CD14-positive monocyte (primary cell): ENCODE data around the gene BMPR1B. TPM values are rescaled to one million over a fixed set of nuclear protein-coding genes. Genes with fewer than 3 reads are reported as not detected.
"Not testable (repeated sequence)": the region's sequence is repeated elsewhere in the genome, so short reads cannot be mapped to it uniquely, and the experiment has no call there.

Experiments used
- DNase-seq, 3 donors: peaks; one replicate each; pipeline ENCODE4 v3.0.0-alpha.2; 2011 to 2022
- H2AFZ ChIP-seq: 2 replicates; pipeline ENCODE4 v1.6.0; 2012; ENCODE audit warnings: mild to moderate bottlenecking, low read depth, low read length, inconsistent platforms; ENCODE audit not compliant: insufficient read depth, poor library complexity, severe bottlenecking
- H3K27ac ChIP-seq, 2 donors: 1 replicate in 1 of 2; 2 replicates in 1 of 2; pipeline ENCODE4 v1.5.1; 2012 to 2013; ENCODE audit warnings: low read length in 2 of 2, control low read depth in 1 of 2, inconsistent platforms in 1 of 2, low read depth in 1 of 2, mild to moderate bottlenecking in 1 of 2
- H3K27me3 ChIP-seq, 2 donors: one replicate each; pipeline versions ENCODE4 v1.6.0 to v1.6.1; 2011 to 2013; ENCODE audit warnings: low read length in 2 of 2; ENCODE audit not compliant: control insufficient read depth in 2 of 2, insufficient read depth in 2 of 2
- H3K36me3 ChIP-seq, 2 donors: replicated peaks in 1 of 2; 1 replicate in 1 of 2; 2 replicates in 1 of 2; pipeline versions ENCODE4 v1.5.1 to v1.6.1; 2012 to 2013; ENCODE audit warnings: low read length in 2 of 2, control low read depth in 1 of 2, inconsistent platforms in 1 of 2, mild to moderate bottlenecking in 1 of 2; ENCODE audit not compliant: insufficient read depth in 2 of 2, control insufficient read depth in 1 of 2
- H3K4me1 ChIP-seq, 2 donors: 1 replicate in 1 of 2; 2 replicates in 1 of 2; pipeline versions ENCODE4 v1.5.1 to v1.6.1; 2012 to 2013; ENCODE audit warnings: low read length in 2 of 2, control low read depth in 1 of 2, inconsistent platforms in 1 of 2, mild to moderate bottlenecking in 1 of 2, moderate library complexity in 1 of 2; ENCODE audit not compliant: insufficient read depth in 2 of 2, control insufficient read depth in 1 of 2
- H3K4me2 ChIP-seq: replicated peaks from 2 replicates; pipeline ENCODE3; 2012; ENCODE audit warnings: low read length, moderate library complexity, mild to moderate bottlenecking; ENCODE audit not compliant: poor library complexity, severe bottlenecking; ENCODE audit errors: extremely low read depth
- H3K4me3 ChIP-seq, 3 experiments: fragments of 200-600 bp in 1 of 3; sonication (generic) in 1 of 3; replicated peaks in 1 of 3; 1 replicate in 2 of 3; 2 replicates in 1 of 3; pipeline ENCODE4 v1.5.1; 2011 to 2013; ENCODE audit warnings: low read length in 3 of 3, mild to moderate bottlenecking in 3 of 3, control low read depth in 2 of 3, low read depth in 2 of 3, inconsistent platforms in 1 of 3, moderate library complexity in 1 of 3
- H3K79me2 ChIP-seq: 2 replicates; pipeline ENCODE4 v1.6.0; 2012; ENCODE audit warnings: mild to moderate bottlenecking, control low read depth, inconsistent platforms, low read length, moderate library complexity; ENCODE audit not compliant: insufficient read depth
- H3K9ac ChIP-seq: 2 replicates; pipeline ENCODE4 v1.6.0; 2017; ENCODE audit warnings: low read length, mild to moderate bottlenecking; ENCODE audit not compliant: insufficient read depth, poor library complexity, severe bottlenecking
- H3K9me3 ChIP-seq, 2 donors: replicated peaks in 1 of 2; 1 replicate in 1 of 2; 2 replicates in 1 of 2; pipeline versions ENCODE4 v1.5.1 to v1.6.1; 2012 to 2013; ENCODE audit warnings: low read length in 2 of 2, control low read depth in 1 of 2; ENCODE audit not compliant: control insufficient read depth in 1 of 2, insufficient read depth in 1 of 2
- H4K20me1 ChIP-seq: 2 replicates; pipeline ENCODE4 v1.6.0; 2012; ENCODE audit warnings: mild to moderate bottlenecking, low read length, control low read depth, moderate library complexity; ENCODE audit not compliant: insufficient read depth
- H3K27ac Mint-ChIP-seq, 7 donors: one replicate each; pipeline ENCODE4 v1.8.0; 2020; ENCODE audit warnings: mild to moderate bottlenecking in 7 of 7, mixed read lengths in 7 of 7, moderate library complexity in 6 of 7, inconsistent platforms in 2 of 7
- H3K27me3 Mint-ChIP-seq, 3 donors: one replicate each; pipeline ENCODE4 v1.8.0; 2021 to 2022; ENCODE audit warnings: low read depth in 3 of 3, mild to moderate bottlenecking in 3 of 3, mixed read lengths in 3 of 3, moderate library complexity in 3 of 3, inconsistent platforms in 1 of 3
- H3K36me3 Mint-ChIP-seq, 2 donors: one replicate each; pipeline ENCODE4 v1.8.0; 2020; ENCODE audit warnings: mixed read lengths in 2 of 2, inconsistent platforms in 1 of 2, mild to moderate bottlenecking in 1 of 2
- H3K4me1 Mint-ChIP-seq: one replicate; pipeline ENCODE4 v1.8.0; 2020; ENCODE audit warnings: mild to moderate bottlenecking, mixed read lengths
- H3K4me3 Mint-ChIP-seq, 2 donors: one replicate each; pipeline ENCODE4 v1.8.0; 2020; ENCODE audit warnings: mild to moderate bottlenecking in 2 of 2, mixed read lengths in 2 of 2, moderate library complexity in 1 of 2
- H3K9me3 Mint-ChIP-seq, 7 donors: one replicate each; pipeline ENCODE4 v1.8.0; 2020 to 2022; ENCODE audit warnings: mixed read lengths in 7 of 7, mild to moderate bottlenecking in 6 of 7, moderate library complexity in 6 of 7, inconsistent platforms in 2 of 7
- WGBS: methylation state at CpG from one replicate; pipeline ENCODE4 v1.1.5; 2013; ENCODE audit warnings: missing lambda C conversion rate; ENCODE audit not compliant: insufficient coverage; 5-methylcytosine and 5-hydroxymethylcytosine counted together
- intact Hi-C, 2 donors: fragments of 100-400 bp; cut with micrococcal nuclease; formaldehyde crosslinking; loops; one replicate each; pipeline versions ENCODE4 v1.15.0 to v1.15.1; 2023
- polyA plus RNA-seq, 3 donors: library from polyadenylated mRNA; depleted of rRNA in 1 of 3; unstranded in 2 of 3; stranded (reverse) in 1 of 3; fragments of 300-500 nt in 2 of 3; fragments of >200 nt in 1 of 3; fragmentation: Illumina TruSeq in 2 of 3; gene quantifications; 1 replicate in 2 of 3; 2 replicates in 1 of 3; pipeline ENCODE4 v1.2.3, GENCODE V29; 2012 to 2021
- TF ChIP-seq, protein P1 (sequence below): fragments of 200-600 bp; IDR thresholded peaks from one replicate; pipeline ENCODE4 v1.8.0; 2022; ENCODE audit warnings: antibody characterized with exemption, mild to moderate bottlenecking

The BMPR1B gene
- polyA plus RNA-seq, 3 donors, result not detected

DNA sequence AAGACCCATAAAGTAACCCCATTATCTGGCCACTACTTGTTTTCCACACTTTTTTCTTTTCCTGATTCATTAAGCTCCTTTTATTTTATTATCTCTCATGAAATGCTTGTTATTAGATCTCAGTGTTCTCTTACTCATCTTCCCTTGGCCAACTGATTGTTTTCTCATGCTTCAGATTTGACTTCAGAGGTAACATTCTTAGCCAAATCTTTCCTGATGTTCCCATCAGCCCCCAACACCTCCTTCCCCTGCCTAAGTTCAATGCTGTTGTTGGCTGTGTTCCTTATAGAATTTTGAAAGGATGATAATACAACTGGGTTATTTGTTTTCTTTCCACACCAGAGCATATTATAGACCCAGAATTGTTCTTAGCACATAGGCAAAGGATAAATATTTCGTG, 75.6 kb downstream of the BMPR1B start:
- Histone ChIP-seq H3K27ac (no peak overlapping the region), H3K79me2 (no peaks in the 10 kb centered on the region), H3K36me3 (no peaks in the 10 kb centered on the region), H3K4me2 (no peak overlapping the region), H4K20me1 (no peaks in the 10 kb centered on the region), H3K4me1 (no peaks in the 10 kb centered on the region), H3K4me3 (no peak overlapping the region), H3K9me3 (no peaks in the 10 kb centered on the region), H3K27me3 (no peaks in the 10 kb centered on the region), H2AFZ (no peak overlapping the region), H3K9ac (no peak overlapping the region)
- WGBS, result no CpG with 5 or more reads among the region's 1 CpG
- H3K27me3 Mint-ChIP-seq, result peaks cover 0 to 2% (median 2%) of the 10 kb centered on the region in 3 donors
- no peak for DNase-seq
- H3K4me3 Mint-ChIP-seq, result no peak overlapping the region
- TF ChIP-seq, protein P1, sequence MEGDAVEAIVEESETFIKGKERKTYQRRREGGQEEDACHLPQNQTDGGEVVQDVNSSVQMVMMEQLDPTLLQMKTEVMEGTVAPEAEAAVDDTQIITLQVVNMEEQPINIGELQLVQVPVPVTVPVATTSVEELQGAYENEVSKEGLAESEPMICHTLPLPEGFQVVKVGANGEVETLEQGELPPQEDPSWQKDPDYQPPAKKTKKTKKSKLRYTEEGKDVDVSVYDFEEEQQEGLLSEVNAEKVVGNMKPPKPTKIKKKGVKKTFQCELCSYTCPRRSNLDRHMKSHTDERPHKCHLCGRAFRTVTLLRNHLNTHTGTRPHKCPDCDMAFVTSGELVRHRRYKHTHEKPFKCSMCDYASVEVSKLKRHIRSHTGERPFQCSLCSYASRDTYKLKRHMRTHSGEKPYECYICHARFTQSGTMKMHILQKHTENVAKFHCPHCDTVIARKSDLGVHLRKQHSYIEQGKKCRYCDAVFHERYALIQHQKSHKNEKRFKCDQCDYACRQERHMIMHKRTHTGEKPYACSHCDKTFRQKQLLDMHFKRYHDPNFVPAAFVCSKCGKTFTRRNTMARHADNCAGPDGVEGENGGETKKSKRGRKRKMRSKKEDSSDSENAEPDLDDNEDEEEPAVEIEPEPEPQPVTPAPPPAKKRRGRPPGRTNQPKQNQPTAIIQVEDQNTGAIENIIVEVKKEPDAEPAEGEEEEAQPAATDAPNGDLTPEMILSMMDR, result no peak
- no peak overlapping the region for H3K27ac Mint-ChIP-seq
- intact Hi-C loops, result no loop called here
- peaks cover 0 to 2% (median 0%) of the 10 kb centered on the region in 7 donors for H3K9me3 Mint-ChIP-seq
- no peaks in the 10 kb centered on the region for H3K4me1 Mint-ChIP-seq
- H3K36me3 Mint-ChIP-seq, result no peaks in the 10 kb centered on the region

DNA sequence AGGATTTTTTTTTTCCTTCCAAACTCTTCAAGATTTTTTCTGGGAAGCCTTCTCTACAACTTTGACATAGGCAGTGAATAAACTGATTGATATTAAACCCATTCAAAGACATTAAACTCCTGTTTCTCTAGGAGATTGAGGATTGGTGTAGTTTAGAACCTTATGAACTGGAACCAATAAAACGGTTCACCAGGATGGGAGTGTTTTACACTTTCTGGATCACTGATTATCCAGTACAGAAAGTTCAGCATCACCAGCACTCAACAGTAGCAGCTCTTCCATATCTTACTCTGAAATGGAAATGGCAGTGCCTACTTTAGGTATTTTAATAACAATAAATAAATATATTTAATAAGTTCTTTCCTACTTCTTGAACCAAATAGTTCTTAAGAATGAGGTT, 76.7 kb downstream of the BMPR1B start:
- no peak for DNase-seq
- Histone ChIP-seq H4K20me1 (no peaks in the 10 kb centered on the region), H3K36me3 (no peaks in the 10 kb centered on the region), H3K27me3 (no peaks in the 10 kb centered on the region), H3K4me3 (no peak overlapping the region), H3K27ac (no peak overlapping the region), H3K9me3 (no peaks in the 10 kb centered on the region), H3K9ac (no peak overlapping the region), H3K4me1 (no peaks in the 10 kb centered on the region), H3K79me2 (no peaks in the 10 kb centered on the region), H2AFZ (no peak overlapping the region), H3K4me2 (no peak overlapping the region)
- no peak overlapping the region for H3K27ac Mint-ChIP-seq
- no CpG with 5 or more reads among the region's 1 CpG for WGBS
- intact Hi-C loops, result no loop called here
- peaks cover 0 to 2% (median 2%) of the 10 kb centered on the region in 3 donors for H3K27me3 Mint-ChIP-seq
- no peaks in the 10 kb centered on the region for H3K4me1 Mint-ChIP-seq
- TF ChIP-seq, protein P1, result no peak
- peaks cover 0 to 2% (median 0%) of the 10 kb centered on the region in 7 donors for H3K9me3 Mint-ChIP-seq
- H3K36me3 Mint-ChIP-seq, result no peaks in the 10 kb centered on the region
- H3K4me3 Mint-ChIP-seq, result no peak overlapping the region

DNA sequence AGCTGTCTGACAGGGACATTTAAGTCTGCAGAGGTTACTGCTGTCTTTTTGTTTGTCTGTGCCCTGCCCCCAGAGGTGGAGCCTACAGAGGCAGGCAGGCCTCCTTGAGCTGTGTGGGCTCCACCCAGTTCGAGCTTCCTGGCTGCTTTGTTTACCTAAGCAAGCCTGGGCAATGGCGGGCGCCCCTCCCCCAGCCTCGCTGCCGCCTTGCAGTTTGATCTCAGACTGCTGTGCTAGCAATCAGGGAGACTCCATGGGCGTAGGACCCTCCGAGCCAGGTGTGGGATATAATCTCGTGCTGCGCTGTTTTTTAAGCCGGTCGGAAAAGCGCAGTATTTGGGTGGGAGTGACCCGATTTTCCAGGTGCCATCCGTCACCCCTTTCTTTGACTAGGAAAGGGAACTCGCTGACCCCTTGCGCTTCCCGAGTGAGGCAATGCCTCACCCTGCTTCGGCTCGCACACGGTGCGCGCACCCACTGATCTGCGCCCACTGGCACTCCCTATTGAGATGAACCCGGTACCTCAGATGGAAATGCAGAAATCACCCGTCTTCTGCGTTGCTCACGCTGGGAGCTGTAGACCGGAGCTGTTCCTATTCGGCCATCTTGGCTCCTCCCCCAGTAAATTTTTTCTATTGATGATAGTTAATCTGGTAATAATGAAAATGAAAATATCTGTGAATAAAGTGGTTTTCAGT, 83.6 kb downstream of the BMPR1B start:
- H3K9ac ChIP-seq, H3K4me1 ChIP-seq, H3K9me3 ChIP-seq, H3K27ac ChIP-seq, H3K4me3 Mint-ChIP-seq, intact Hi-C loops, H3K36me3 Mint-ChIP-seq, H2AFZ ChIP-seq, DNase-seq, H3K27me3 Mint-ChIP-seq, H3K4me1 Mint-ChIP-seq, H3K27me3 ChIP-seq, H3K27ac Mint-ChIP-seq, H4K20me1 ChIP-seq, H3K36me3 ChIP-seq, H3K79me2 ChIP-seq, H3K4me3 ChIP-seq, H3K4me2 ChIP-seq: not testable (repeated sequence)
- 60% methylated on average over 1 of the region's 29 CpGs for WGBS
- H3K9me3 Mint-ChIP-seq, result peaks cover 0 to 12% (median 5%) of the 10 kb centered on the region in 7 donors
